HepG2 (cell line): ENCODE measurements around the gene HSD3B7. TPM values are rescaled to one million over a fixed set of nuclear protein-coding genes. Genes with fewer than 3 reads are reported as not detected.

Experiments
- ATAC-seq: fragments of 200-7000 bp; cut with Tn5 transposase; 3 replicates; pipeline ENCODE4 v1.9.1; 2020; ENCODE audit warnings: mild to moderate bottlenecking, moderate library complexity
- BruUV-seq: library from RNA; stranded (reverse); fragments of 400-500 nt; replicated peaks from 2 replicates; lab custom pipeline; 2021; lab: Mats Ljungman, UMichigan
- CTCF ChIA-PET: fragments of 300-600 bp; formaldehyde crosslinking; extraction: SDS; loops from one replicate; lab custom pipeline; 2021; ENCODE audit warnings: low total read pairs, inconsistent platforms, low intra/inter-chr PET ratio; lab: Yijun Ruan, JAX
- POLR2A ChIA-PET: fragments of 350-600 bp; sonication (Branson Sonifier 250); formaldehyde crosslinking; loops from one replicate; lab custom pipeline; 2020; ENCODE audit warnings: antibody characterized with exemption, inconsistent platforms; lab: Yijun Ruan, JAX
- DNase-seq: peaks from one replicate; pipeline ENCODE4 v3.0.0-alpha.2; 2015; ENCODE audit warnings: low spot score
- FAIRE-seq: peaks from 3 replicates; lab custom pipeline; 2011; peaks lifted over from hg19 to GRCh38; lab: Jason Lieb, UNC
- H2AFZ ChIP-seq: one replicate; pipeline ENCODE4 v1.6.1; 2011; ENCODE audit warnings: low read length, inconsistent platforms
- H3K27ac ChIP-seq: fragments of 300-600 bp; 3 replicates; pipeline ENCODE4 v1.8.0; 2011; ENCODE audit warnings: mixed run types, mild to moderate bottlenecking, mixed read lengths, low read length, inconsistent platforms; ENCODE audit not compliant: insufficient read depth; ENCODE audit errors: extremely low read length
- H3K27me3 ChIP-seq, 2 experiments: fragments of 200-600 bp in 1 of 2; 2 replicates in 1 of 2; 3 replicates in 1 of 2; pipeline versions ENCODE4 v1.6.0 to v1.8.0; 2011; ENCODE audit warnings: low read length in 2 of 2, mild to moderate bottlenecking in 2 of 2, moderate library complexity in 2 of 2, inconsistent platforms in 1 of 2; ENCODE audit not compliant: insufficient read depth in 2 of 2, control insufficient read depth in 1 of 2
- H3K36me3 ChIP-seq, 2 experiments: fragments of 200-600 bp in 1 of 2; replicated peaks in 1 of 2; 2 replicates in 1 of 2; 3 replicates in 1 of 2; pipeline versions ENCODE4 v1.5.1 to v1.8.0; 2011; ENCODE audit warnings: low read length in 2 of 2, inconsistent platforms in 1 of 2; ENCODE audit not compliant: insufficient read depth in 2 of 2, control insufficient read depth in 1 of 2
- H3K4me1 ChIP-seq: 2 replicates; pipeline ENCODE4 v1.5.1; 2012; ENCODE audit warnings: low read length, inconsistent platforms; ENCODE audit not compliant: insufficient read depth
- H3K4me2 ChIP-seq: 2 replicates; pipeline ENCODE4 v1.6.0; 2011; ENCODE audit warnings: low read depth, low read length, inconsistent platforms
- H3K4me3 ChIP-seq, 3 experiments: fragments of 200-600 bp in 1 of 3; sonication (generic), shearing (Covaris generic) in 1 of 3; replicated peaks in 1 of 3; 2 replicates each; pipeline ENCODE4 v1.5.1; 2011 to 2016; ENCODE audit warnings: low read length in 3 of 3, inconsistent platforms in 2 of 3, low read depth in 2 of 3, mild to moderate bottlenecking in 2 of 3, control low read depth in 1 of 3, mixed read lengths in 1 of 3; ENCODE audit not compliant: insufficient read depth in 1 of 3
- H3K79me2 ChIP-seq: one replicate; pipeline ENCODE4 v1.6.1; 2011; ENCODE audit warnings: low read length, inconsistent platforms; ENCODE audit not compliant: insufficient read depth
- H3K9ac ChIP-seq: 2 replicates; pipeline ENCODE4 v1.6.0; 2011; ENCODE audit warnings: mild to moderate bottlenecking, low read depth, low read length, inconsistent platforms; ENCODE audit not compliant: insufficient read depth
- H3K9me3 ChIP-seq: 2 replicates; pipeline ENCODE4 v1.5.1; 2012; ENCODE audit warnings: mild to moderate bottlenecking, low read length
- H4K20me1 ChIP-seq: 2 replicates; pipeline ENCODE4 v1.6.0; 2011; ENCODE audit warnings: inconsistent platforms, mild to moderate bottlenecking, low read length, moderate library complexity; ENCODE audit not compliant: insufficient read depth
- HOXA9 ChIP-seq: sonication (generic); formaldehyde crosslinking; IDR thresholded peaks from 2 replicates; pipeline ENCODE4 v1.8.1; 2022; ENCODE audit warnings: missing genetic modification reagents, mild to moderate bottlenecking, moderate library complexity, borderline replicate concordance
- KMT2B ChIP-seq: IDR thresholded peaks from 2 replicates; pipeline ENCODE4 v1.6.1; 2016; ENCODE audit warnings: missing genetic modification reagents, missing compliant biosample characterization
- NBN ChIP-seq: fragments of 450-650 bp; conservative IDR thresholded peaks from 2 replicates; pipeline ENCODE4 v1.6.1; 2017
- NR1H2 ChIP-seq: sonication (generic); formaldehyde crosslinking; IDR thresholded peaks from 2 replicates; pipeline ENCODE4 v1.8.1; 2022; ENCODE audit warnings: low read depth, missing genetic modification reagents, borderline replicate concordance
- PHF5A ChIP-seq: IDR thresholded peaks from one replicate; pipeline ENCODE4 v1.6.1; 2018; ENCODE audit warnings: low read depth, missing genetic modification reagents; ENCODE audit not compliant: unreplicated experiment
- TEAD2 ChIP-seq: sonication (generic); formaldehyde crosslinking; IDR thresholded peaks from 2 replicates; pipeline ENCODE4 v1.9.0; 2021; ENCODE audit warnings: missing genetic modification reagents
- ZFP41 ChIP-seq: sonication (generic); formaldehyde crosslinking; IDR thresholded peaks from 2 replicates; pipeline ENCODE4 v1.4.0; 2020; ENCODE audit warnings: mild to moderate bottlenecking, missing genetic modification reagents, borderline replicate concordance
- ZNF615 ChIP-seq: sonication (generic); formaldehyde crosslinking; IDR thresholded peaks from 2 replicates; pipeline ENCODE4 v1.5.0; 2020; ENCODE audit warnings: mild to moderate bottlenecking, missing genetic modification reagents, borderline replicate concordance
- WGBS: methylation state at CpG from one replicate; pipeline ENCODE4 v1.1.6; 2017; ENCODE audit warnings: low lambda C conversion rate; 5-methylcytosine and 5-hydroxymethylcytosine counted together
- in situ Hi-C: cut with HindIII; loops from 2 replicates; pipeline ENCODE4 v1.10.0; 2017; ENCODE audit warnings: low pct_unique_long_range_greater_than_20kb; ENCODE audit not compliant: extremely low pct_ligation_motif_present
- intact Hi-C: fragments of 100-400 bp; cut with micrococcal nuclease; formaldehyde crosslinking; loops from one replicate; pipeline ENCODE4 v1.10.0; 2022; ENCODE audit not compliant: unreplicated experiment
- polyA plus RNA-seq, 8 experiments: library from polyadenylated mRNA; depleted of rRNA in 3 of 8; stranded (reverse) in 7 of 8; unstranded in 1 of 8; fragments of >200 nt; fragmentation: Illumina TruSeq in 4 of 8; extraction: Trizol in 4 of 8; gene quantifications; 2 replicates each; pipeline versions ENCODE4 v1.2.1 to v1.2.3, GENCODE V29; 2011 to 2016; ENCODE audit warnings: low read depth in 4 of 8, missing spikeins in 1 of 8, mixed read lengths in 1 of 8; ENCODE audit not compliant: insufficient read depth in 1 of 8
- total RNA-seq, 5 experiments: library from RNA; depleted of rRNA; stranded (reverse); fragments of >200 nt; fragmentation: Illumina TruSeq; extraction: Trizol; gene quantifications; 2 replicates each; pipeline ENCODE4 v1.2.3, GENCODE V29; 2016; ENCODE audit warnings: low read depth in 1 of 5
- TF ChIP-seq, protein P1 (sequence below): sonication (generic); formaldehyde crosslinking; IDR thresholded peaks from 2 replicates; pipeline ENCODE4 v1.8.1; 2023; ENCODE audit warnings: mild to moderate bottlenecking, missing genetic modification reagents, borderline replicate concordance
- TF ChIP-seq, protein P2 (sequence below): sonication (generic); formaldehyde crosslinking; IDR thresholded peaks from 2 replicates; pipeline ENCODE4 v1.5.0; 2020; ENCODE audit warnings: mild to moderate bottlenecking, missing genetic modification reagents
- TF ChIP-seq, protein P3 (sequence below): sonication (generic); formaldehyde crosslinking; IDR thresholded peaks from 2 replicates; pipeline ENCODE4 v1.5.0; 2020; ENCODE audit warnings: missing genetic modification reagents

The HSD3B7 gene
- total and polyA plus RNA-seq, 2 of the 13 experiments (the other 11 are each of a cell fraction or from before 2014, with no cell fraction given): 32.9 to 69.7 TPM

DNA sequence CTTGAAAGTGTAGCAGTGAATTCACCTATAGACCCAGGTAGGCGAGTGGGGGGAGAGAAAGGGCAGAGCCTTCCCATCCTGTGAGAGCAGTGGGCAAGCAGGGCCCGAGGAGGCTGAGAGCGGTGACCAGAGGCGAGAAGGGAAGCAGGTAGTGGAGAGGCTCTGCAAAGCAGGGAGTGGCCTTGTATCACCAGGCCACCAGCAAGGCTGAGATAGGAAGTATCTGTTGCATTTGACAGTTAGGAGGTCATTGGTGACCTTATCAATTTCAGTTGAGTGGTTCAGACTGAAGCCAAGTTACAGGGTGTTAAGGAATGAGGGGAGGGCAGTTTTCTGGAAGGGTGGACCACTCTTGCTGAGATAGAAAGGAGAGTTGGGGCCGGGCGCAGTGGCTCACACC, 10.7 kb upstream of the HSD3B7 start:
- CTCF ChIA-PET: no interaction called here
- no peak for TF ChIP-seq NR1H2 (CRISPR knock-in tag)
- ATAC-seq: no peak
- Histone ChIP-seq H4K20me1 (no peaks in the 10 kb centered on the region; the same call in 1 of the 2 replicates), H3K9me3 (no peaks in the 10 kb centered on the region), H3K27ac (no peak overlapping the region), H3K36me3 (peaks cover 56 to 86% of the 10 kb centered on the region in 2 experiments), H2AFZ (no peak overlapping the region), H3K27me3 (no peaks in the 10 kb centered on the region), H3K4me1 (no peaks in the 10 kb centered on the region), H3K79me2 (no peaks in the 10 kb centered on the region), H3K4me3 (no peak overlapping the region), H3K4me2 (no peak overlapping the region), H3K9ac (no peak overlapping the region)
- FAIRE-seq: no peak
- BruUV-seq: no TSS peak
- intact Hi-C loops (no loop called here), in situ Hi-C loops (no loop called here)
- 97% methylated on average over 6 of the region's 6 CpGs for WGBS
- no peak for DNase-seq
- POLR2A ChIA-PET: no interaction called here

DNA sequence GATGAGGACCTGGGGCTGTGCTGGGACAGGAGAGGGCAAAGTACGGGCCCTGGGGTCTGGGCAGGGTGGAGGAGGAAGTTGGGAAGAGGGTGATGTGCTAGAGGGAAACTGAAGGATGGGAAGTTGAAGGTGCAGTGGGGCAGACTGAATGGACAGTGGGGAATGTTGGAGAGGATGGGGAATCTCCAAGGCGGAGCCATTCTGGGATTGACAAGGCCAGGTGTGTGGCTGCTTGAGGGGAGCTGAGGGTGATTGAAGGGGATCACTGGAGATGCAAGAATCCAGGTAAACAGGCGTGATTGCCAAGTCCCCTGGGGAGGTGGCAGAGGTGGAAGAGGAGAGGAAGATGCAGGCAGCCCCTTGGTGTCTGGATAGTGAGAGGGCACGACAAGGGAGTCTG, 8.5 kb upstream of the HSD3B7 start:
- no peaks in the 10 kb centered on the region for H3K27me3 ChIP-seq
- ChIA-PET POLR2A (interaction anchor here (1.7 kb wide), 1 partner anchor 8 kb away, joined by 8 read pairs; the partner anchor contains the start of gene HSD3B7), CTCF (no interaction called here)
- WGBS: 99% methylated on average over 4 of the region's 4 CpGs
- H3K9ac ChIP-seq: no peak overlapping the region
- H3K9me3 ChIP-seq: no peaks in the 10 kb centered on the region
- TF ChIP-seq ZNF615 (CRISPR knock-in tag): no peak
- TF ChIP-seq, protein P1, sequence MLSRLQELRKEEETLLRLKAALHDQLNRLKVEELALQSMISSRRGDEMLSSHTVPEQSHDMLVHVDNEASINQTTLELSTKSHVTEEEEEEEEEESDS (CRISPR knock-in tag): no peak
- TF ChIP-seq KMT2B: no peak
- no peak for TF ChIP-seq NBN
- no peak for TF ChIP-seq PHF5A (CRISPR knock-in tag)
- no peak for TF ChIP-seq HOXA9 (CRISPR knock-in tag)
- TF ChIP-seq, protein P2, sequence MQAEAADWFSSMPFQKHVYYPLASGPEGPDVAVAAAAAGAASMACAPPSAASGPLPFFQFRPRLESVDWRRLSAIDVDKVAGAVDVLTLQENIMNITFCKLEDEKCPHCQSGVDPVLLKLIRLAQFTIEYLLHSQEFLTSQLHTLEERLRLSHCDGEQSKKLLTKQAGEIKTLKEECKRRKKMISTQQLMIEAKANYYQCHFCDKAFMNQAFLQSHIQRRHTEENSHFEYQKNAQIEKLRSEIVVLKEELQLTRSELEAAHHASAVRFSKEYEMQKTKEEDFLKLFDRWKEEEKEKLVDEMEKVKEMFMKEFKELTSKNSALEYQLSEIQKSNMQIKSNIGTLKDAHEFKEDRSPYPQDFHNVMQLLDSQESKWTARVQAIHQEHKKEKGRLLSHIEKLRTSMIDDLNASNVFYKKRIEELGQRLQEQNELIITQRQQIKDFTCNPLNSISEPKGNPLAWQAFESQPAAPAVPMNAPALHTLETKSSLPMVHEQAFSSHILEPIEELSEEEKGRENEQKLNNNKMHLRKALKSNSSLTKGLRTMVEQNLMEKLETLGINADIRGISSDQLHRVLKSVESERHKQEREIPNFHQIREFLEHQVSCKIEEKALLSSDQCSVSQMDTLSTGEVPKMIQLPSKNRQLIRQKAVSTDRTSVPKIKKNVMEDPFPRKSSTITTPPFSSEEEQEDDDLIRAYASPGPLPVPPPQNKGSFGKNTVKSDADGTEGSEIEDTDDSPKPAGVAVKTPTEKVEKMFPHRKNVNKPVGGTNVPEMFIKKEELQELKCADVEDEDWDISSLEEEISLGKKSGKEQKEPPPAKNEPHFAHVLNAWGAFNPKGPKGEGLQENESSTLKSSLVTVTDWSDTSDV (CRISPR knock-in tag): no peak
- TF ChIP-seq ZFP41 (CRISPR knock-in tag): no peak
- TF ChIP-seq TEAD2: no peak
- TF ChIP-seq, protein P3, sequence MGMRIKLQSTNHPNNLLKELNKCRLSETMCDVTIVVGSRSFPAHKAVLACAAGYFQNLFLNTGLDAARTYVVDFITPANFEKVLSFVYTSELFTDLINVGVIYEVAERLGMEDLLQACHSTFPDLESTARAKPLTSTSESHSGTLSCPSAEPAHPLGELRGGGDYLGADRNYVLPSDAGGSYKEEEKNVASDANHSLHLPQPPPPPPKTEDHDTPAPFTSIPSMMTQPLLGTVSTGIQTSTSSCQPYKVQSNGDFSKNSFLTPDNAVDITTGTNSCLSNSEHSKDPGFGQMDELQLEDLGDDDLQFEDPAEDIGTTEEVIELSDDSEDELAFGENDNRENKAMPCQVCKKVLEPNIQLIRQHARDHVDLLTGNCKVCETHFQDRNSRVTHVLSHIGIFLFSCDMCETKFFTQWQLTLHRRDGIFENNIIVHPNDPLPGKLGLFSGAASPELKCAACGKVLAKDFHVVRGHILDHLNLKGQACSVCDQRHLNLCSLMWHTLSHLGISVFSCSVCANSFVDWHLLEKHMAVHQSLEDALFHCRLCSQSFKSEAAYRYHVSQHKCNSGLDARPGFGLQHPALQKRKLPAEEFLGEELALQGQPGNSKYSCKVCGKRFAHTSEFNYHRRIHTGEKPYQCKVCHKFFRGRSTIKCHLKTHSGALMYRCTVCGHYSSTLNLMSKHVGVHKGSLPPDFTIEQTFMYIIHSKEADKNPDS (CRISPR knock-in tag): no peak
- no peaks in the 10 kb centered on the region; the same call in 1 of the 2 replicates for H4K20me1 ChIP-seq
- ATAC-seq: no peak
- BruUV-seq: no TSS peak
- FAIRE-seq: no peak
- no peak overlapping the region for H3K4me3 ChIP-seq
- H3K27ac ChIP-seq: no peak overlapping the region
- no peak overlapping the region for H2AFZ ChIP-seq
- intact Hi-C loops (no loop called here), in situ Hi-C loops (loop anchor here (25.0 kb wide), 1 partner anchor 736 kb away; a partner anchor contains a TSS)
- peaks cover 52 to 86% of the 10 kb centered on the region in 2 experiments for H3K36me3 ChIP-seq
- DNase-seq: no peak
- H3K4me2 ChIP-seq: no peak overlapping the region
- H3K4me1 ChIP-seq: no peaks in the 10 kb centered on the region
- no peaks in the 10 kb centered on the region for H3K79me2 ChIP-seq
